NCI-H1694 treated with DMSO at 0.1 percent for 48 hours (cell line): ENCODE results near the gene GBA3.

Experiments used
- DNase-seq: peaks from one replicate; lab custom pipeline; 2025; lab: John Stamatoyannopoulos, UW

The GBA3 gene

DNA sequence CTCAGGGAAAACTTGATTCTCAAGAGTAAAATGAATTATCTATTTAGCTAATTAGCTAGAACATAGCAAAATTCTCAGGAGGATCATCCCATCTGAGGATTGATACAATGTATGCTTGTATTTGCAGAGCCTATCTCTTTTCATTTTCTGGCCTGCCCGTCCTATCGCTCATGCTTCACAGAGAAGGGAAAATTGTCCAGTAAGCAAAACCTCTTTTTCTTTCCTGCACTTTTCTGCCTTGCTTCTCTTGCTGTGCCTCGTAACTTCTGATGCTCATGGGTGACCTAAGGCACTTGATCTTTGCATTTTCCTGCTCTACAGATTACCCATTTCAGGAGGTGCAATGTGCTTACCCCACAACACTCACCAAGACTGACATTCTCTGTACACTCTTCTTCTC, 88.1 kb downstream of the GBA3 start:
- DNase-seq: no peak

DNA sequence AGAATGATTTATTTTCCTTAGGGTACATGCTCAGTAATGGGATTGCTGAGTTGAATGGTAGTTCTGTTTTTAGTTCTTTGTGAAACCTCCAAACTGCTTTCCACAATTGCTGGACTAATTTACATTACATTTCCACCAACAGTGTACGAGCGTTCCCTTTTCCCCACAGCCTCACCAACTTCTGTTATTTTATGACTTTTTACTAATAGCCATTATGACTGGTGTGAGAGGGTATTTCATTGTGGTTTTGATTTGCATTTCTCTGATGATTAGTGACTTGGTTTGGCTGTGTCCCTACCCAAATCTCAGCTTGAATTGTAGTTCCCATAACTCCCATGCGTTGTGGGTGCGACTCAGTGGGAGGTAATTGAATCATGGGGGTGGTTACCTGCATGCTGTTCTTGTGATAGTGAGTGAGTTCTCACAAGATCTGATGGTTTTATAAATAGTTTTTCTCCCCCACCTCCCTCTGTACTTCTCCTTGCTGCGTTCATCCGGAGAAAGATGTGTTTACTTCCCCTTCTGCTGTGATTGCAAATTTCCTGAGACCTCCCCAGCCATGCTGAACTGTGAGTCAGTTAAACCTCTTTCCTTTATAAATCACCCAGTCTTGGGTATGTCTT, 95.1 kb downstream of the GBA3 start:
- DNase-seq: no peak

DNA sequence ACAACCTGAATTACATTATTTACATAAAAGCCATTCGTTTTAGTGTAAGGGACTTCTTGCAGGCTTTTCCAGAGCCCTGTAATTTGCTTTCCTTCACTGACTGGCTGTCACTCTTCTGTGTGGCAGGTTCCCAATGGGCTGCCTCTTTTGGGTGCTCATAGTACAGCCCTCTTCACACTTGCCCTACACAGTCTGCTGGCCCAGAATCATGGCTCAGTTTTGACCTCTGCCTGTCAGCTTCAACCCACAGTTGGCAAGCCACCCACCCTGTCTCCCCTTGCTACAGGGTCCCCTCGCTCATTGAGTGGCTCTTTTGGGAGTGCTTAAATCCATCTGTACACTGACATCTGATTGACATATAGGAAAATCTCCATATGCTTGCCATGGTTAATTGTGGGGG, 97.9 kb downstream of the GBA3 start:
- DNase-seq: no peak

DNA sequence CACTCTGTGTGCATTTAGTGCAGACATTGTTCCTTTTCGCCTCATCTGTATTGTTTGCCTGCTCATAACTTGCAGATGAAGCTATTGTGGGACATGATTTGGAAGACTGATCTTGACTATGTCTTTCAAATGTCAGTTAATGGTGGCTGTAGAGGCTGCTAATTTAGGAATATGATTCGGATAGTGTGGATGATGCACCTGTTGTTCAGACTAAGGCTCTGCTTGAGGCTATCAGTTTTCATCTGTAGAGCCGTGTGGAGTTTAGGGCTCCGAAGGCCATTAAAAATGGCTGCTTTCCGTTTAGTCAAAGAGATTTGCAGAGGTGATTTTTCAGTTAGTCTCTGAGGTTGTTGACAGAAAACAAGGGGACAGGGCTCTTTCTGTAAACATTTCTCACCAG, 102.0 kb downstream of the GBA3 start:
- DNase-seq: no peak

DNA sequence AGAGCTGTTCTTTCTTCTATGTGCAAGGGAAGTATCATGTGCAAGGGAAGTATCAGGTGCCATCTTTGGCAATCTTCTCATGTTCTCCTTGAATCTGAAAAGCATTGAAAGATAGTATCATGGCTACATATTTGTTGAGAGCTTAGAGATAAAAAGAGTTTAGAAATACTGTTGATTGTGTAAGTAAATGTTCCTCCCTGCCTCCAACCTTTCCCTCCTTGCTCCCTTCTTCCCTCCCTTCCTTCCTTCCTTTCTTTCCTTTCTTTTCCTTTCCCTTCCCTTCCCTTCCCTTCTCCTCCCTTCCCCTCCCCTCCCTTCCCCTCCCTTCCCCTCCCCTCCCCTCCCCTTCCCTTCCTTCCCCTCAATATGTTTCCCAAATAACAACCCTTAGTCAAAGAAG, 108.7 kb downstream of the GBA3 start:
- no peak for DNase-seq

DNA sequence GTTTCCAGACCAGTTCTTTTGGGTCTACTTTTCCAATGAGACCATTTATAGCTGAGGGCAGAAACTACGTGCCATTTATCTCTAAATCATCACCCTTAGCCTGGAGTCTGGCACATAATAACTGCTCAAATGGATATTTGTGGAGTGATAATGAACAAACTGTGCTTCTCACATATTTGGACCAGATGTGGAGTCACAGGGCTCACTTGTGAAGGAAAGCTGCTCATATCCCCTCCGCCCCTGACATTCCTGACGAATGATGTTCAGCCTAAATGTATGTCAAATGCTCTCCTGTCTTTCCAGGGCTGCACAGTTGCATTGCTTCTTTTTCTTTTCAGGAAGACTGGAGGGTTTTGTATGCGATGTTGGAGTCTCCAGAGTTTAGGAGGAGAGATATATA, 110.1 kb downstream of the GBA3 start:
- DNase-seq: no peak

DNA sequence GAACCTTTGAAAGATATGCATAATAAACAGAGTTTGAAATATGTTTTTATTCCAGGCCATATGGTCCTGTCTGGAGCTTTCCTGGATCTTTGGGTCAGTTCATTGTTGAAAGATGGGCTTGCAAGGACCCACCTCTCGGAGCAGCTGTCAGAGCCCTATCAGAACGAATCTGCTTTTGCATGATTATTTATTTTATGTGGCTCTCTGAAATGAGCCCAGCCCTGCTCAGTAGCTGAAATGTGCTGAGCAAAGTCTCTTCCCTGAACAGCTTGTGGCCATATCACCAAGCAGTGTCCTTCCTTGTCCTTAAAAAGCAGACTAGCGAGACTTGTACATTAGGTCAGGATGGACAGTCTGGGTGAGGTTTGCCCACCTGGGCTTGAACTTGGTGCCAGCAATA, 110.8 kb downstream of the GBA3 start:
- DNase-seq: peak; percentile 13

DNA sequence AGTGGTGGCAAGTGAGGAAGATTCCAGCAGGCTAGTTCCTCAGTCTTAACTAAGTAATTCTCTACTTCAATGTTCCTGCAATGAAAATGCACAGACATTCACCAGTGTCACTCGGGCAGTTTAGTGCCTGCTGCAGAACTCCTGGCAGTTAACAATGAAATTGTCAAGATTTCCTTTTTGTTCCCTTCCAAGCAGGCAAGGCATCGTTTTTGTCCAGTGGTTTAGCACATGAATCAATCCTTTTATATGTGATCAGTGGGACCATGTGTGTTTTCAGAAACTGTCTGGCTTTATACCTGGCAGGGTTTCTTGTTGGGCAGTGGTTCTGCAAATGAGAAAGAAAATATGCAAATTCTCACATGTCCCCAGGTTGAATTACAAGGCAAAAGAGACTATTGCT, 122.2 kb downstream of the GBA3 start:
- DNase-seq: no peak

DNA sequence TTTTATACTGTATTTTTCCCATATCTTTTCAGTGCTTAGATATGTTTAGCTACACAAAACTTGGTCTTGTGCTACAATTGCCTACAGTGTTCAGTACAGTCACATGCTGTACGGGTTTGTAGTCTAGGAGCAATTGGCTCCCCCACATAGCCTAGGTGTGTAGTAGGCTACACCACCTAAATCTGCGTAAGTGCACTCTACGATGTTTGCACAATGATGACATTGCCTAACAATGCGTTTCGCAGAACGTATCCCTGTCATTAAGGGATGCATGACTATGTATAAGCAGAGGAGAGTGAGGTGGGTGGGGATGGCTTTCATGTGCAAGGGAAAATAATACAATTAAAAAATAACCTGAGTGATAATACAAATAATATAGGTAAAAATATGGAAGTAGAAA, 131.4 kb downstream of the GBA3 start:
- no peak for DNase-seq

DNA sequence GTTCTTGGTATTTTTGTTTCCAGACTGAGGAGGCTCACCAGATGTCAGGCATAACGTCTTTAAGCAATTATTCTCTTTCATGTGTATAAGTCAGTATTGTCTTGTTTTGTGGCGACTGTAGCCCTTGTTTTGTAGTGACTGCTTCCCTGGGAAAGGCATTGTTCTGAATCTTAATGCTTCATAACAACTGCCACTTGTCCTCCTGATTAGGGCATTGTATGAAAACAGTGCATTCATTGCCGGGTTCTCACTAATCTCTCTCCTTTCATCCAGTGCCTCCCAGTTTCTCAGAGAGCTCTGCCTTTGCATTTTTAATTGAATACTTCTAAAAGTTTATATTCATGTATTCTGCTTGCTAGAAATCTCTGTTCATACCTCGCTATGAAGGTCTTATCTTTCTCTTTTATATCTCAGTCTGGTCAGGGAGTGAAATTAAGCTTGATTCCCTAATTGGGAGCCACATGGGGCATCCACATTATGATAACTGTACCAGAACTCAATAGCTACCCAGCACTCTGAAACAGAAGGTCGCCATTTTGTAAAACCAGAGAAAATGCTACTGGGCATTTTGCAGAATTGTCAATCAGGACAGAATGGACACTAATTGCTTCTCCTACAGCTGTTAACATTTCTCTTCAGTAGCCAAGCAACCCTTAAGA, 149.8 kb downstream of the GBA3 start:
- DNase-seq: no peak

DNA sequence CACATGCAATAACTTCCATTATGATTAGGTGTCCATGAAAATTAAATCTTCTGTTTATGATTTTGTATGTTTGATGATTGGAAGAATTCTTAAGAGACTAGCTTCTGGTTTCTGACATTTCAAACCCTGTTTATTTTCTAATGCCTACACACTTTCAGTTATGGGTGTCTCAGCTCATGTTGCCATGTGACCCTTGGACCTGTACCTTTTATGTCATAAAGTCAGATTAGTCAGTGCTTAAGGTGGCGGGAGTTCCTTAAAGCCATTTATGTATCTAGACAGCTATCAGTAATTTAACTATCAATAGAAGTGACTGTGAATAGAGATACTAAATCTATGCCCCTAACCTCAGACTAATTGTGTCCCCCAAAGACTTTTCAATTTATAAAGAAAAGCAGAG, 155.6 kb downstream of the GBA3 start:
- DNase-seq: no peak

DNA sequence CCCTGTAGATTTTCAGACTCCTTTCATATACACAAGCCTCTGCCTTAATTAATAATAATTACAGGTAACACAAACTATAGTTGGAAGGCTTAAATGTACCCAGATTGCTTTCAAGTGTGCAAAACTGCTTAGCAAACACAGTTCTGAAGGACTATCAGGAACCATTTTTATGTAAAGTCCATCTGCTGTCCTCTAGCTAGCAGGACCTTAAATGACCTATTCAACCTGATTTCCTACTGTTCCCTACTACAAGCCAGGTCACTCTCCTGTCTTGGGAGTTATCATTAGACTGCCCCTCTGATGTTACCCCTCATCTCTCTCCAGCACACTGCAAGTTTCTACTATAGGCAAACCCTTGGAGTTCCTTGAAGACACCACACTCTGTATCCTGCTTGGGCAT, 157.3 kb downstream of the GBA3 start:
- DNase-seq: peak; percentile 65

DNA sequence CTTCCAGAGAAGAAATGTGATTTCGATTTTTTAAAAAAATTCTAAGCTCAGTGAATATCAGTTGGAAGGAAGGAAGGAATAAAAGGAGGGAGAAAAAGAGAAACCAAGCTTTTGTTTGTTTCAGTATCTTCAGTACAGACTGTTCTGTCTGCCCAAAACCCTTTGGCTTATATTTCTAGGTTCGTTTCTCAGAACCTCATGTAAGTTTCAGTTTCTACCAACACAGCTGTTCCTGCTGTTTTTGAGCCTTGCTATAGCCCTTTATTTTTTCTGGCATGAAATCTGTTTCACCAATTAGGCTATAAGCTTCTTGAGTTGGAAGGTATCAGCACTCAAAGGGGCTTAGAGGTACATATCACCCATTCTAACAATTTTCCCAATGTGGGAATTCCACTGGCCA, 157.9 kb downstream of the GBA3 start:
- DNase-seq: peak; percentile 24

DNA sequence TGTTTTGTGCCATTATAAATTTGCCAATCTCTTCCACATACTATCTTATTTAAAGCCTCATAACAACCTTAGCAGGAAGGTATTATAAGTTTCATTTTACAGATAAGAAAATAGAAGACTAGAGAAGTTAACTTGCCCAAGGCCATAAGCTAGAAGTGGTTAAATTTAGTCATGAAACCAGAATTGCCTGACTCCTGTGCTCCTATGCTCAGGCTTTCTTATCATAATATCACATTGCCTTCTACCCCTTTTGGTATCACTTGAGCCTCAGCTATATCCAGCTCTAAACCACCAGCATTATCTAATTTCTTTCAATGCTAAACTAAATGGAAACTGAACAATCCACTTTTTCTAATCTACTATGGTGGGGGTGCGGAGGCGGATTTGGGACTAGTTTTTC, 164.7 kb downstream of the GBA3 start:
- DNase-seq: no peak

DNA sequence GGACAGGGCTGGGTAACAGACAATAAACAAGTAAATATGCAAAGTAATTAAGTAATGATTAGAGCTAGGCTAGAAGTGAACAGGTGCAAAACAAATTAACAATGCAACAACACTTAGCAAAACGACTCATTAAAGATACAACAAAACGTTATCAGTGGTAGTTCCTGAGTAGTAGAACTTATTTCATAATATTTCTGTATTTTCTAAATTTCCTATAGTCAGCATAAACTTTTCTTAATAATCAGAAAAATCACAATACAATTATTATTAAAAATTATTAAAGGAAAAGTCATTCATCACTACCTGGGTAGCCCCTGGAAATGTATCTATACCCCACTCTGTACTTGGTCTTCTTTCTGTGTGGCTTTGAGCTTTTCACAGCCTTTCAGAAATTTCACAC, 166.6 kb downstream of the GBA3 start:
- DNase-seq: no peak
